Measurements from ENCODE around the gene PDE7B.

The PDE7B gene

GRCh38 chr6:135992739-135993138 lies 141.2 kb downstream of the PDE7B start:
- no peak for DNase-seq

GRCh38 chr6:135993361-135993760 lies 141.9 kb downstream of the PDE7B start:
- no peak for DNase-seq

- DNase-seq, result no peak
These were observed 143.5 kb downstream of the PDE7B start for GRCh38 chr6:135994857-135995544.

- DNase-seq, result no peak
These were observed 144.0 kb downstream of the PDE7B start for GRCh38 chr6:135995545-135995898.

- DNase-seq, result no peak
These were observed 145.2 kb downstream of the PDE7B start for GRCh38 chr6:135996668-135997067.

GRCh38 chr6:135999393-135999792 lies 147.9 kb downstream of the PDE7B start:
- DNase-seq, result no peak

- no peak for DNase-seq
These were observed 155.8 kb downstream of the PDE7B start for GRCh38 chr6:136007345-136007744.

- DNase-seq, result no peak
These were observed 160.0 kb downstream of the PDE7B start for GRCh38 chr6:136011475-136011874.

GRCh38 chr6:136012198-136012887 lies 160.8 kb downstream of the PDE7B start:
- no peak for DNase-seq

GRCh38 chr6:136012943-136013342 lies 161.4 kb downstream of the PDE7B start:
- no peak for DNase-seq

- DNase-seq, result no peak
These were observed 163.2 kb downstream of the PDE7B start for GRCh38 chr6:136014454-136015437.

GRCh38 chr6:136015531-136015930 lies 164.0 kb downstream of the PDE7B start:
- DNase-seq, result no peak

- no peak for DNase-seq
These were observed 165.0 kb downstream of the PDE7B start for GRCh38 chr6:136016228-136017225.

- DNase-seq, result no peak
These were observed 169.2 kb downstream of the PDE7B start for GRCh38 chr6:136020691-136021090.

GRCh38 chr6:136022224-136022874 lies 170.8 kb downstream of the PDE7B start:
- no peak for DNase-seq

- no peak for DNase-seq
These were observed 173.2 kb downstream of the PDE7B start for GRCh38 chr6:136024711-136025110.

GRCh38 chr6:136025736-136026135 lies 174.2 kb downstream of the PDE7B start:
- no peak for DNase-seq

GRCh38 chr6:136030131-136030530 lies 178.6 kb downstream of the PDE7B start:
- no peak for DNase-seq

GRCh38 chr6:136031982-136032381 lies 180.5 kb downstream of the PDE7B start:
- DNase-seq, result no peak

- DNase-seq, result no peak
These were observed 181.9 kb downstream of the PDE7B start for GRCh38 chr6:136033416-136033815.

- no peak for DNase-seq
These were observed 182.9 kb downstream of the PDE7B start for GRCh38 chr6:136034422-136034821.

Data from stimulated activated CD4-positive, alpha-beta T cell treated with anti-CD3 and anti-CD28 coated beads, Interleukin-12 subunit alpha, Interleukin-12 subunit beta, amount 100 ng/mL, for 4 hours (primary cell).